GM23338 (cell line): ENCODE measurements around the gene NINJ2. TPM values are rescaled to one million over a fixed set of nuclear protein-coding genes. Genes with fewer than 3 reads are reported as not detected.
A peak's percentile ranks its signal among the peaks of the same experiment; 100 is the strongest.

Source experiments
- ATAC-seq: fragments of 200-7000 bp; cut with Tn5 transposase; 3 replicates; pipeline ENCODE4 v1.9.1; 2020
- DNase-seq: peaks from one replicate; pipeline ENCODE4 v3.0.0-alpha.2; 2015; ENCODE audit warnings: low spot score
- H2AFZ ChIP-seq: fragments of 200-600 bp; sonication (generic); 2 replicates; pipeline ENCODE4 v1.8.0; 2016; ENCODE audit warnings: antibody characterized with exemption, mild to moderate bottlenecking, moderate library complexity
- H3F3A ChIP-seq: fragments of 200-600 bp; sonication (generic); replicated peaks from 2 replicates; pipeline ENCODE4 v1.8.0; 2017; ENCODE audit warnings: antibody characterized with exemption, mixed run types, low read depth
- H3K27ac ChIP-seq: fragments of 200-600 bp; sonication (generic); 2 replicates; pipeline ENCODE4 v1.6.1; 2016; ENCODE audit warnings: low read depth
- H3K27me3 ChIP-seq: fragments of 200-600 bp; sonication (generic); 2 replicates; pipeline ENCODE4 v1.8.0; 2016; ENCODE audit warnings: mild to moderate bottlenecking, mixed run types, moderate library complexity; ENCODE audit not compliant: insufficient read depth
- H3K36me3 ChIP-seq: fragments of 200-600 bp; sonication (generic); 2 replicates; pipeline ENCODE4 v1.8.0; 2016; ENCODE audit warnings: mild to moderate bottlenecking; ENCODE audit not compliant: insufficient read depth
- H3K4me1 ChIP-seq: fragments of 200-600 bp; sonication (generic); 2 replicates; pipeline ENCODE4 v1.8.0; 2016; ENCODE audit warnings: mild to moderate bottlenecking, moderate library complexity; ENCODE audit not compliant: insufficient read depth
- H3K4me2 ChIP-seq: fragments of 200-600 bp; sonication (generic); 2 replicates; pipeline ENCODE4 v1.7.1; 2017; ENCODE audit warnings: mixed run types
- H3K4me3 ChIP-seq: fragments of 200-600 bp; sonication (generic); 2 replicates; pipeline ENCODE4 v1.6.1; 2016; ENCODE audit warnings: mixed run types
- H3K79me2 ChIP-seq: fragments of 200-600 bp; sonication (generic); replicated peaks from 2 replicates; pipeline ENCODE4 v1.8.0; 2017; ENCODE audit warnings: mild to moderate bottlenecking; ENCODE audit not compliant: insufficient read depth
- H3K9me2 ChIP-seq: fragments of 200-600 bp; sonication (generic); 2 replicates; pipeline ENCODE4 v1.8.0; 2017; ENCODE audit not compliant: insufficient read depth
- H4K20me1 ChIP-seq: fragments of 200-600 bp; sonication (generic); replicated peaks from 2 replicates; pipeline ENCODE4 v1.8.0; 2017; ENCODE audit warnings: mild to moderate bottlenecking; ENCODE audit not compliant: insufficient read depth
- H3K27ac Mint-ChIP-seq: 2 replicates; pipeline ENCODE4 v1.8.0; 2020; ENCODE audit warnings: inconsistent platforms, mild to moderate bottlenecking, moderate library complexity, mixed read lengths
- H3K27me3 Mint-ChIP-seq: 3 replicates; pipeline ENCODE4 v1.8.0; 2022; ENCODE audit warnings: low read depth, mild to moderate bottlenecking, moderate library complexity, mixed read lengths, inconsistent platforms; ENCODE audit not compliant: insufficient read depth, poor library complexity
- H3K36me3 Mint-ChIP-seq: 3 replicates; pipeline ENCODE4 v1.8.0; 2021; ENCODE audit warnings: low read depth, mild to moderate bottlenecking, inconsistent platforms, moderate library complexity, mixed read lengths
- H3K4me1 Mint-ChIP-seq: 3 replicates; pipeline ENCODE4 v1.8.0; 2020; ENCODE audit warnings: mild to moderate bottlenecking, inconsistent platforms, mixed read lengths
- H3K4me3 Mint-ChIP-seq: 3 replicates; pipeline ENCODE4 v1.8.0; 2021; ENCODE audit warnings: moderate library complexity, mild to moderate bottlenecking, inconsistent platforms, mixed read lengths
- H3K9me3 Mint-ChIP-seq: 3 replicates; pipeline ENCODE4 v1.8.0; 2020; ENCODE audit warnings: moderate library complexity, mild to moderate bottlenecking, inconsistent platforms, mixed read lengths
- CREB1 ChIP-seq: fragments of 250-450 bp; sonication (Bioruptor Pico); IDR thresholded peaks from 2 replicates; pipeline ENCODE4 v1.5.0; 2020; ENCODE audit warnings: low read depth, mild to moderate bottlenecking, moderate library complexity
- CTCF ChIP-seq, 2 experiments: fragments of 200-600 bp in 1 of 2; sonication (generic) in 1 of 2; conservative IDR thresholded peaks; 2 replicates each; pipeline versions ENCODE4 v1.5.1 to v1.6.1; 2016 to 2017; ENCODE audit warnings: antibody characterized with exemption in 2 of 2, low read depth in 2 of 2, mild to moderate bottlenecking in 2 of 2, moderate library complexity in 1 of 2
- ETS1 ChIP-seq: IDR thresholded peaks from 2 replicates; pipeline ENCODE4 v1.6.1; 2016; ENCODE audit warnings: antibody characterized with exemption
- EZH2 ChIP-seq: fragments of 200-600 bp; sonication (generic); IDR thresholded peaks from one replicate; pipeline ENCODE4 v1.8.0; 2017; ENCODE audit warnings: antibody characterized with exemption, mild to moderate bottlenecking, low read depth; ENCODE audit not compliant: unreplicated experiment
- EZH2phosphoT487 ChIP-seq: fragments of 200-600 bp; sonication (generic); IDR thresholded peaks from one replicate; pipeline ENCODE4 v1.8.1; 2018; ENCODE audit warnings: antibody characterized with exemption; ENCODE audit not compliant: unreplicated experiment
- JUNB ChIP-seq: IDR thresholded peaks from one replicate; pipeline ENCODE4 v1.6.1; 2016; ENCODE audit warnings: antibody characterized with exemption; ENCODE audit not compliant: unreplicated experiment
- NANOG ChIP-seq: IDR thresholded peaks from 2 replicates; pipeline ENCODE4 v1.6.1; 2016; ENCODE audit warnings: antibody characterized with exemption, borderline replicate concordance
- POLR2AphosphoS5 ChIP-seq: IDR thresholded peaks from 2 replicates; pipeline ENCODE4 v1.6.1; 2016; ENCODE audit warnings: antibody characterized with exemption, low read depth
- REST ChIP-seq: IDR thresholded peaks from one replicate; pipeline ENCODE4 v1.6.1; 2018; ENCODE audit warnings: antibody characterized with exemption; ENCODE audit not compliant: unreplicated experiment
- STAT1 ChIP-seq: IDR thresholded peaks from one replicate; pipeline ENCODE4 v1.6.1; 2016; ENCODE audit warnings: antibody characterized with exemption; ENCODE audit not compliant: unreplicated experiment
- ZNF114 ChIP-seq: fragments of 250-450 bp; sonication (Bioruptor Pico); IDR thresholded peaks from 2 replicates; pipeline ENCODE4 v1.5.0; 2020; ENCODE audit warnings: mild to moderate bottlenecking, moderate library complexity
- ZNF331 ChIP-seq: fragments of 250-450 bp; sonication (Bioruptor Pico); IDR thresholded peaks from 2 replicates; pipeline ENCODE4 v1.5.0; 2020; ENCODE audit warnings: low read depth, mild to moderate bottlenecking, moderate library complexity
- polyA plus RNA-seq: library from polyadenylated mRNA; unstranded; fragments of >200 nt; fragmentation: Nextera tagmentation; extraction: Ambion mirVana; gene quantifications from 2 replicates; pipeline ENCODE4 v1.2.1, GENCODE V29; 2016
- total RNA-seq: library from RNA; depleted of rRNA; stranded (reverse); fragments of >200 nt; shearing (Covaris generic); gene quantifications from 2 replicates; pipeline ENCODE4 v1.2.3, GENCODE V29; 2014

The NINJ2 gene
- total and polyA plus RNA-seq, 2 experiments from 2014 or later, result 0.94 to 2.6 TPM

- Mint-ChIP-seq H3K9me3 (no peaks in the 10 kb centered on the region; the same call in 2 of the 3 replicates), H3K4me1 (peaks cover 27% of the 10 kb centered on the region), H3K27ac (no peak overlapping the region), H3K27me3 (peaks cover 13% of the 10 kb centered on the region), H3K4me3 (no peak overlapping the region), H3K36me3 (no peaks in the 10 kb centered on the region; the same call in 2 of the 3 replicates)
- Histone ChIP-seq H2AFZ (peak overlapping the region; percentile 95), H3K4me3 (no peak overlapping the region), H4K20me1 (no peaks in the 10 kb centered on the region), H3K9me2 (no peaks in the 10 kb centered on the region), H3K4me2 (no peak overlapping the region), H3F3A (peaks cover 3% of the 10 kb centered on the region; the same call in 1 of the 2 replicates), H3K27me3 (peaks cover 7% of the 10 kb centered on the region; the same call in 1 of the 2 replicates), H3K36me3 (no peaks in the 10 kb centered on the region), H3K4me1 (peaks cover 10% of the 10 kb centered on the region; the same call in 1 of the 2 replicates), H3K27ac (no peak overlapping the region), H3K79me2 (no peaks in the 10 kb centered on the region)
- no peak for DNase-seq
- no peak for ATAC-seq
- TF ChIP-seq CREB1 (CRISPR knock-in tag) (no peak), EZH2phosphoT487 (no peak), STAT1 (no peak), REST (no peak), POLR2AphosphoS5 (no peak), JUNB (no peak), ZNF114 (no peak), NANOG (no peak), EZH2 (no peak)
Measured at GRCh38 chr12:575129-575502, 88.1 kb downstream of the NINJ2 start.

GRCh38 chr12:574475-575128, 88.6 kb downstream of the NINJ2 start:
- no peak overlapping the region for H2AFZ ChIP-seq
- no peak overlapping the region for H3K4me3 ChIP-seq
- H3K36me3 ChIP-seq, result no peaks in the 10 kb centered on the region
- DNase-seq (no peak), ATAC-seq (no peak)
- H4K20me1 ChIP-seq, result no peaks in the 10 kb centered on the region
- Mint-ChIP-seq H3K27me3 (peaks cover 13% of the 10 kb centered on the region), H3K4me3 (no peak overlapping the region), H3K36me3 (no peaks in the 10 kb centered on the region; the same call in 2 of the 3 replicates), H3K9me3 (no peaks in the 10 kb centered on the region; the same call in 2 of the 3 replicates), H3K27ac (no peak overlapping the region), H3K4me1 (peaks cover 23% of the 10 kb centered on the region)
- H3K4me1 ChIP-seq, result peaks cover 5% of the 10 kb centered on the region; the same call in 1 of the 2 replicates
- peaks cover 3% of the 10 kb centered on the region; the same call in 1 of the 2 replicates for H3F3A ChIP-seq
- H3K4me2 ChIP-seq, result no peak overlapping the region
- no peaks in the 10 kb centered on the region for H3K79me2 ChIP-seq
- TF ChIP-seq CTCF (conservative IDR thresholded peaks at IDR 0.05; ENCODE audit: low read depth in 2 of 2), result no peak
- no peak for TF ChIP-seq REST
- TF ChIP-seq ZNF331 (CRISPR knock-in tag), result no peak
- TF ChIP-seq NANOG, result no peak
- TF ChIP-seq CREB1 (CRISPR knock-in tag), result no peak
- TF ChIP-seq ETS1, result no peak
- TF ChIP-seq EZH2, result no peak
- TF ChIP-seq POLR2AphosphoS5, result no peak
- no peak for TF ChIP-seq ZNF114
- no peak for TF ChIP-seq JUNB
- no peaks in the 10 kb centered on the region for H3K9me2 ChIP-seq
- peaks cover 7% of the 10 kb centered on the region; the same call in 1 of the 2 replicates for H3K27me3 ChIP-seq
- no peak overlapping the region for H3K27ac ChIP-seq
